A549 (cell line): ENCODE data around the gene PARD3B. TPM values are rescaled to one million over a fixed set of nuclear protein-coding genes. Genes with fewer than 3 reads are reported as not detected.

ENCODE experiments used
- ATAC-seq, 2 experiments: fragments of 200-7000 bp in 1 of 2; fragments of >200 bp in 1 of 2; cut with Nextera tagmentation in 1 of 2; cut with Tn5 transposase in 1 of 2; 3 replicates each; pipeline versions ENCODE4 v1.8.0 to v1.9.1; 2018 to 2020; ENCODE audit warnings: mild to moderate bottlenecking in 1 of 2, moderate library complexity in 1 of 2
- CTCF ChIA-PET: fragments of 300-600 bp; sonication (Branson Sonifier 250); formaldehyde crosslinking; extraction: SDS; loops from one replicate; lab custom pipeline; 2021; ENCODE audit warnings: antibody characterized with exemption, inconsistent platforms; lab: Yijun Ruan, JAX
- POLR2A ChIA-PET: fragments of 350-600 bp; formaldehyde crosslinking; extraction: SDS; loops from one replicate; lab custom pipeline; 2021; ENCODE audit warnings: antibody characterized with exemption, inconsistent platforms; lab: Yijun Ruan, JAX
- DNase-seq, 2 experiments: peaks; one replicate each; pipeline versions ENCODE4 v3.0.0 to v3.0.0-alpha.2; 2011 to 2016; ENCODE audit warnings: low read depth in 1 of 2, low spot score in 1 of 2
- FAIRE-seq: peaks from 2 replicates; lab custom pipeline; 2011; peaks lifted over from hg19 to GRCh38; lab: Jason Lieb, UNC
- H3K27ac ChIP-seq, 2 experiments: fragments of >200 bp; sonication (Bioruptor Twin); formaldehyde crosslinking; 3 replicates each; pipeline ENCODE4 v1.5.1; 2016 to 2017
- H3K4me1 ChIP-seq: fragments of >200 bp; sonication (Bioruptor Twin); formaldehyde crosslinking; 3 replicates; pipeline ENCODE4 v1.6.1; 2016
- H3K4me2 ChIP-seq: fragments of >200 bp; sonication (Bioruptor Twin); formaldehyde crosslinking; 3 replicates; pipeline ENCODE4 v1.6.1; 2016
- H3K4me3 ChIP-seq: fragments of >200 bp; sonication (Bioruptor Twin); formaldehyde crosslinking; 3 replicates; pipeline ENCODE4 v1.5.1; 2016
- H3K9me3 ChIP-seq: fragments of >200 bp; sonication (Bioruptor Twin); formaldehyde crosslinking; 3 replicates; pipeline ENCODE4 v1.6.1; 2016
- BCL3 ChIP-seq: fragments of >200 bp; sonication (Bioruptor Twin); formaldehyde crosslinking; IDR thresholded peaks from 3 replicates; pipeline ENCODE4 v1.6.1; 2016
- CEBPB ChIP-seq, 2 experiments: fragments of >200 bp in 1 of 2; sonication (Bioruptor Twin) in 1 of 2; formaldehyde crosslinking in 1 of 2; IDR thresholded peaks; 2 replicates each; pipeline ENCODE4 v1.6.1; 2012 to 2016
- CHD2 ChIP-seq: fragments of 150-350 bp; IDR thresholded peaks from 2 replicates; pipeline ENCODE4 v1.6.1; 2014; ENCODE audit warnings: low read length; ENCODE audit not compliant: partially characterized antibody
- E2F6 ChIP-seq: IDR thresholded peaks from 2 replicates; pipeline ENCODE4 v1.6.1; 2012; ENCODE audit warnings: low read depth, borderline replicate concordance
- ELK1 ChIP-seq: fragments of 150-350 bp; IDR thresholded peaks from 2 replicates; pipeline ENCODE4 v1.6.1; 2014; ENCODE audit warnings: low read depth, mild to moderate bottlenecking, low read length
- FOXS1 ChIP-seq: fragments of 250-450 bp; sonication (Bioruptor Pico); IDR thresholded peaks from 2 replicates; pipeline ENCODE4 v1.5.0; 2020; ENCODE audit warnings: mild to moderate bottlenecking, moderate library complexity
- HDAC2 ChIP-seq: fragments of 200-600 bp; sonication (generic); IDR thresholded peaks from 2 replicates; pipeline ENCODE4 v1.6.1; 2016
- HES2 ChIP-seq: fragments of >200 bp; sonication (Bioruptor Twin); formaldehyde crosslinking; IDR thresholded peaks from 2 replicates; pipeline ENCODE4 v1.6.1; 2016
- MAFK ChIP-seq: fragments of 450-650 bp; IDR thresholded peaks from 2 replicates; pipeline ENCODE4 v1.6.1; 2014; ENCODE audit not compliant: partially characterized antibody
- PBX3 ChIP-seq: IDR thresholded peaks from 2 replicates; pipeline ENCODE4 v1.6.1; 2012
- POLR2A ChIP-seq: IDR thresholded peaks from 2 replicates; pipeline ENCODE4 v1.6.1; 2012; ENCODE audit warnings: mild to moderate bottlenecking, low read length
- REST ChIP-seq: fragments of 200-600 bp; sonication (generic); IDR thresholded peaks from 2 replicates; pipeline ENCODE4 v1.6.1; 2016; ENCODE audit warnings: antibody characterized with exemption, mild to moderate bottlenecking, moderate library complexity
- SMC3 ChIP-seq: fragments of >200 bp; sonication (Bioruptor Twin); formaldehyde crosslinking; IDR thresholded peaks from 3 replicates; pipeline ENCODE4 v1.6.1; 2018; ENCODE audit warnings: inconsistent platforms
- SREBF2 ChIP-seq: fragments of 450-650 bp; IDR thresholded peaks from 2 replicates; pipeline ENCODE4 v1.6.1; 2014; ENCODE audit warnings: mild to moderate bottlenecking, moderate library complexity
- ZC3H11A ChIP-seq: fragments of 450-650 bp; IDR thresholded peaks from 2 replicates; pipeline ENCODE4 v1.6.1; 2014; ENCODE audit warnings: antibody characterized with exemption, mild to moderate bottlenecking
- WGBS: methylation state at CpG from one replicate; pipeline ENCODE4 v1.1.6; 2017; ENCODE audit errors: missing lambda C conversion rate; 5-methylcytosine and 5-hydroxymethylcytosine counted together
- polyA plus RNA-seq, 4 experiments: library from polyadenylated mRNA; depleted of rRNA in 3 of 4; stranded (reverse); fragments of >200 nt; fragmentation: RNase III in 1 of 4; extraction: RNeasy Plus Mini Kit Qiagen cat#74134 plus additional on column Dnase treatment in 1 of 4; gene quantifications; 2 replicates in 3 of 4; 3 replicates in 1 of 4; pipeline ENCODE4 v1.2.3, GENCODE V29; 2011 to 2017

The PARD3B gene
- polyA plus RNA-seq, 2 of the 4 experiments (the other 2 are of a cell fraction), result 1.2 to 2.4 TPM

- H3K4me3 ChIP-seq, result no peak overlapping the region
- FAIRE-seq (no peak), DNase-seq (no peak), ATAC-seq (no peak)
- WGBS, result 58% methylated on average over 5 of the region's 5 CpGs
- H3K9me3 ChIP-seq, result no peaks in the 10 kb centered on the region
- CTCF ChIA-PET, result no interaction called here
- TF ChIP-seq POLR2A (no peak), BCL3 (no peak), SREBF2 (no peak), ZC3H11A (no peak), CEBPB (IDR thresholded peaks at IDR 0.05) (no peak), SMC3 (no peak)
- H3K27ac ChIP-seq, result no peak overlapping the region
- no peaks in the 10 kb centered on the region for H3K4me1 ChIP-seq
- no peak overlapping the region for H3K4me2 ChIP-seq
- POLR2A ChIA-PET, result no interaction called here
These were observed 616.0 kb downstream of the PARD3B start for GRCh38 chr2:205161156-205161839.

GRCh38 chr2:205166745-205167144 lies 621.5 kb downstream of the PARD3B start:
- no peak overlapping the region for H3K4me2 ChIP-seq
- WGBS, result 79% methylated on average over 2 of the region's 2 CpGs
- H3K4me3 ChIP-seq, result no peak overlapping the region
- ChIA-PET POLR2A (no interaction called here), CTCF (no interaction called here)
- H3K27ac ChIP-seq, result no peak overlapping the region
- H3K9me3 ChIP-seq, result no peaks in the 10 kb centered on the region
- FAIRE-seq, result no peak
- no peak for DNase-seq
- no peaks in the 10 kb centered on the region for H3K4me1 ChIP-seq
- ATAC-seq, result no peak
- TF ChIP-seq MAFK, result no peak
- no peak for TF ChIP-seq CHD2
- TF ChIP-seq HDAC2, result no peak
- TF ChIP-seq ELK1, result no peak
- no peak for TF ChIP-seq SMC3
- no peak for TF ChIP-seq REST
- TF ChIP-seq HES2, result no peak
- TF ChIP-seq FOXS1 (CRISPR knock-in tag), result no peak
- TF ChIP-seq E2F6, result no peak
- TF ChIP-seq PBX3, result no peak
- TF ChIP-seq CEBPB (IDR thresholded peaks at IDR 0.05), result no peak
